Muscle layer of duodenum (tissue), 2 donors: ENCODE measurements around the gene SLC22A3.

Experiments used
- H3K27ac ChIP-seq: one replicate; pipeline ENCODE4 v1.7.0; 2013; ENCODE audit warnings: mild to moderate bottlenecking, low read length
- H3K27me3 ChIP-seq: one replicate; pipeline ENCODE4 v1.7.0; 2013; ENCODE audit warnings: low read depth, mild to moderate bottlenecking, control low read depth, low read length
- H3K36me3 ChIP-seq, 2 donors: one replicate each; pipeline ENCODE4 v1.7.0; 2013; ENCODE audit warnings: low read length in 2 of 2, control low read depth in 1 of 2, mild to moderate bottlenecking in 1 of 2; ENCODE audit not compliant: insufficient read depth in 2 of 2, control insufficient read depth in 1 of 2
- H3K4me1 ChIP-seq, 2 donors: one replicate each; pipeline ENCODE4 v1.7.0; 2013; ENCODE audit warnings: low read length in 2 of 2, mild to moderate bottlenecking in 2 of 2, control low read depth in 1 of 2, moderate library complexity in 1 of 2; ENCODE audit not compliant: insufficient read depth in 2 of 2, control insufficient read depth in 1 of 2
- H3K4me3 ChIP-seq, 2 donors: one replicate each; pipeline ENCODE4 v1.7.0; 2013; ENCODE audit warnings: low read length in 2 of 2, low read depth in 1 of 2, mild to moderate bottlenecking in 1 of 2
- H3K9me3 ChIP-seq, 2 donors: one replicate each; pipeline ENCODE4 v1.7.0; 2013; ENCODE audit warnings: low read length in 2 of 2, control low read depth in 1 of 2, mild to moderate bottlenecking in 1 of 2; ENCODE audit not compliant: control insufficient read depth in 1 of 2
- donor health status: healthy.

The SLC22A3 gene

GRCh38 chr6:160316261-160316660 lies 31.9 kb upstream of the SLC22A3 start:
- H3K4me1 ChIP-seq: no peaks in the 10 kb centered on the region

GRCh38 chr6:160319246-160319645 lies 28.9 kb upstream of the SLC22A3 start:
- H3K27me3 ChIP-seq: no peaks in the 10 kb centered on the region
- H3K4me3 ChIP-seq: no peak overlapping the region
- no peaks in the 10 kb centered on the region for H3K36me3 ChIP-seq
- no peaks in the 10 kb centered on the region for H3K4me1 ChIP-seq
- H3K27ac ChIP-seq: no peak overlapping the region
- peaks cover 7 to 12% of the 10 kb centered on the region in 2 donors for H3K9me3 ChIP-seq

More at GRCh38 chr6:160316261-160316660, 31.9 kb upstream of the SLC22A3 start:
- H3K27me3 ChIP-seq: no peaks in the 10 kb centered on the region
- no peak overlapping the region for H3K4me3 ChIP-seq
- H3K27ac ChIP-seq: no peak overlapping the region
- H3K36me3 ChIP-seq: no peaks in the 10 kb centered on the region
- H3K9me3 ChIP-seq: peaks cover 8 to 15% of the 10 kb centered on the region in 2 donors

- H3K4me3 ChIP-seq: no peak overlapping the region
- peaks cover 7 to 12% of the 10 kb centered on the region in 2 donors for H3K9me3 ChIP-seq
- H3K27ac ChIP-seq: no peak overlapping the region
- H3K36me3 ChIP-seq: no peaks in the 10 kb centered on the region
- H3K27me3 ChIP-seq: no peaks in the 10 kb centered on the region
- H3K4me1 ChIP-seq: no peaks in the 10 kb centered on the region
These were observed 26.3 kb upstream of the SLC22A3 start for GRCh38 chr6:160321729-160322505.

- no peak overlapping the region for H3K4me3 ChIP-seq
- H3K4me1 ChIP-seq: no peaks in the 10 kb centered on the region
- no peaks in the 10 kb centered on the region for H3K9me3 ChIP-seq
- no peaks in the 10 kb centered on the region for H3K27me3 ChIP-seq
- no peak overlapping the region for H3K27ac ChIP-seq
- H3K36me3 ChIP-seq: no peaks in the 10 kb centered on the region
These were observed 20.2 kb upstream of the SLC22A3 start for GRCh38 chr6:160327981-160328380.

- no peaks in the 10 kb centered on the region for H3K36me3 ChIP-seq
- no peak overlapping the region for H3K27ac ChIP-seq
These were observed 19.7 kb upstream of the SLC22A3 start for GRCh38 chr6:160328447-160328846.

GRCh38 chr6:160329188-160329587 lies 19.0 kb upstream of the SLC22A3 start:
- H3K36me3 ChIP-seq: no peaks in the 10 kb centered on the region
- H3K4me3 ChIP-seq: no peak overlapping the region
- H3K27ac ChIP-seq: no peak overlapping the region
- H3K27me3 ChIP-seq: no peaks in the 10 kb centered on the region
- no peaks in the 10 kb centered on the region for H3K4me1 ChIP-seq
- no peaks in the 10 kb centered on the region for H3K9me3 ChIP-seq

More at GRCh38 chr6:160328447-160328846, 19.7 kb upstream of the SLC22A3 start:
- Histone ChIP-seq H3K27me3 (no peaks in the 10 kb centered on the region), H3K4me3 (no peak overlapping the region), H3K9me3 (no peaks in the 10 kb centered on the region), H3K4me1 (no peaks in the 10 kb centered on the region)

- H3K4me1 ChIP-seq: no peaks in the 10 kb centered on the region
- no peak overlapping the region for H3K4me3 ChIP-seq
- no peaks in the 10 kb centered on the region for H3K36me3 ChIP-seq
- H3K27me3 ChIP-seq: no peaks in the 10 kb centered on the region
- H3K27ac ChIP-seq: no peak overlapping the region
- no peaks in the 10 kb centered on the region for H3K9me3 ChIP-seq
These were observed 17.6 kb upstream of the SLC22A3 start for GRCh38 chr6:160330619-160331018.

GRCh38 chr6:160331204-160331603 lies 17.0 kb upstream of the SLC22A3 start:
- no peaks in the 10 kb centered on the region for H3K9me3 ChIP-seq
- no peaks in the 10 kb centered on the region for H3K27me3 ChIP-seq
- H3K4me1 ChIP-seq: no peaks in the 10 kb centered on the region
- no peaks in the 10 kb centered on the region for H3K36me3 ChIP-seq
- H3K27ac ChIP-seq: no peak overlapping the region
- H3K4me3 ChIP-seq: no peak overlapping the region

GRCh38 chr6:160331753-160332152 lies 16.4 kb upstream of the SLC22A3 start:
- H3K4me3 ChIP-seq: no peak overlapping the region
- no peaks in the 10 kb centered on the region for H3K36me3 ChIP-seq
- H3K9me3 ChIP-seq: no peaks in the 10 kb centered on the region
- H3K27me3 ChIP-seq: no peaks in the 10 kb centered on the region
- H3K27ac ChIP-seq: no peak overlapping the region
- H3K4me1 ChIP-seq: no peaks in the 10 kb centered on the region

- Histone ChIP-seq H3K27ac (no peak overlapping the region), H3K27me3 (no peaks in the 10 kb centered on the region), H3K9me3 (no peaks in the 10 kb centered on the region), H3K4me3 (no peak overlapping the region), H3K36me3 (no peaks in the 10 kb centered on the region), H3K4me1 (no peaks in the 10 kb centered on the region)
These were observed 15.1 kb upstream of the SLC22A3 start for GRCh38 chr6:160333101-160333500.

GRCh38 chr6:160333841-160334240 lies 14.3 kb upstream of the SLC22A3 start:
- Histone ChIP-seq H3K9me3 (no peaks in the 10 kb centered on the region), H3K27me3 (no peaks in the 10 kb centered on the region), H3K4me1 (no peaks in the 10 kb centered on the region), H3K4me3 (no peak overlapping the region), H3K36me3 (no peaks in the 10 kb centered on the region), H3K27ac (no peak overlapping the region)

- Histone ChIP-seq H3K27ac (no peak overlapping the region), H3K27me3 (no peaks in the 10 kb centered on the region), H3K36me3 (no peaks in the 10 kb centered on the region), H3K4me3 (no peak overlapping the region), H3K4me1 (no peaks in the 10 kb centered on the region), H3K9me3 (no peaks in the 10 kb centered on the region)
These were observed 12.0 kb upstream of the SLC22A3 start for GRCh38 chr6:160336200-160336599.
